ENCODE results near the gene DENND5B.

- no peak for TF ChIP-seq CTCF (IDR thresholded peaks at IDR 0.05)
- no peak for TF ChIP-seq POLR2AphosphoS5 (IDR thresholded peaks at IDR 0.05)
Measured at GRCh38 chr12:31343139-31343538, 247.8 kb downstream of the DENND5B start.

All from stomach (tissue), 4 donors.